ENCODE results near the gene FGFBP3. TPM values are rescaled to one million over a fixed set of nuclear protein-coding genes. Genes with fewer than 3 reads are reported as not detected.

Gene FGFBP3
- total RNA-seq, 6 experiments from 2014 or later, result 0.10 to 0.55 (median 0.20) TPM; not detected in 1

DNA sequence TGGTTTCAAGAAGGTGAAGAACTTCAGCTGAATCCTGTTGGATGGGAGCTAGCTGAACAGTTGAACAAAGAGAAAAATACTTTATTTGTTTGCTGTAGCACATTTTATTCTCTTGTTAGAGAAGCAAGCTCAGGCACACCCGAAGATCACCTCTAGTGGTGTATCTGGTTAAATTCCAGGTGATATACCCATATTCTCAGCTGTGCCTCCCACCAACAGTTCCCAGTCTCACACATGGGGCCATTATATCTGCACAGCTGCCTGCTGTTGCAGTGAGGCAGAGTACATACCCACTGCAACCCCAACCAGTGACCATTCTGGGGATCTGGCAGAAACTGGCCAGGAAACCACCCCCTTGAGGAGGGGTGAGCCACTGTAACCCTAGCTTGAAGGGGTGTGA is 23.5 kb upstream of the FGFBP3 start:
- 90% methylated on average over 1 of the region's 1 CpG for WGBS (ENCODE audit: insufficient coverage, low coverage, low lambda C conversion rate, missing lambda C conversion rate)
- DNase-seq (no peak), ATAC-seq (no peak)
- intact Hi-C loops (cut with DNase I), result no loop called here
- no peak overlapping the region for H3K4me3 ChIP-seq
- H3K27me3 ChIP-seq, result no peaks in the 10 kb centered on the region
- H3K4me1 ChIP-seq, result peaks cover 0 to 10% (median 0%) of the 10 kb centered on the region in 4 donors
- peaks cover 0 to 16% (median 5%) of the 10 kb centered on the region in 4 donors for H3K36me3 ChIP-seq
- no peaks in the 10 kb centered on the region for H3K9me3 ChIP-seq
- no peak overlapping the region for H3K27ac ChIP-seq
- no peak for TF ChIP-seq POLR2A (IDR thresholded peaks at IDR 0.05)
- no peak for TF ChIP-seq CTCF (IDR thresholded peaks at IDR 0.05)

DNA sequence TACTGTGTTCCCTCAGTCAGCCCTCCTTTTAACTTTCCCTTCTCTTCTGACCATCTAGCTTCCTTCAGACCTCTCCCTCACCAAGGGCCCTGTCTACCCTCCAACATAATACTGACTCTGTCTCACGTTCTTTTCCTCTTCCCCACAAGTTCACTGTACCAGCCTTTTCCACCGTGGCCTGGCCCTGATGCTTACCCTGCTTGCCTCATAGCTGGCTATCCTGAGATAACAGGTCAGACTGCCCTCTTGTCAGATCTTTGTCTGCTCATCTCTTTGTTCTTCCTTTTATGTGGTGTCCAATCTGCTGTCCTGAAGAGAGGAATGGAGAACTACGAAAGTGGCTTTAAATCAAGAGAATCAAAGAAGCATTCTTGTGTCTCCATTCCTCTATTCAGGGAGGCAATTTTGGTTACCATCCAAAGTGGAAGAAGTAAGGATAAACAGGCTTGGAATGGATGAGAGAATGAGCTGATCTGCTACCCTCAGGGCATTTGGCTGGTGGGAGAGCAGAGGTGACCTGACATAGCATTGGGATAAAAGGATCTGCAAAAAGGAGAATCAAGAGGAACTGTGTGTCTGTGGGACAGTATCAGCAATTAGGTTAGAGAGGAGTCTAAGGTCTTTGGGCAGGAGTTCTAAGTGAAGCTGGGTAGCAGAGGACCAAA is 22.4 kb upstream of the FGFBP3 start:
- no peak overlapping the region for H3K4me3 ChIP-seq
- WGBS (ENCODE audit: insufficient coverage, low coverage, low lambda C conversion rate, missing lambda C conversion rate), result 44% methylated on average over 3 of the region's 3 CpGs
- peaks cover 0 to 14% (median 5%) of the 10 kb centered on the region in 4 donors for H3K36me3 ChIP-seq
- TF ChIP-seq CTCF (IDR thresholded peaks at IDR 0.05), result no peak
- TF ChIP-seq POLR2A (IDR thresholded peaks at IDR 0.05), result no peak
- H3K9me3 ChIP-seq, result no peaks in the 10 kb centered on the region
- no peak overlapping the region for H3K27ac ChIP-seq
- intact Hi-C loops (cut with DNase I), result no loop called here
- ATAC-seq (no peak), DNase-seq (no peak)
- H3K4me1 ChIP-seq, result peaks cover 0 to 10% (median 0%) of the 10 kb centered on the region in 4 donors
- H3K27me3 ChIP-seq, result no peaks in the 10 kb centered on the region

DNA sequence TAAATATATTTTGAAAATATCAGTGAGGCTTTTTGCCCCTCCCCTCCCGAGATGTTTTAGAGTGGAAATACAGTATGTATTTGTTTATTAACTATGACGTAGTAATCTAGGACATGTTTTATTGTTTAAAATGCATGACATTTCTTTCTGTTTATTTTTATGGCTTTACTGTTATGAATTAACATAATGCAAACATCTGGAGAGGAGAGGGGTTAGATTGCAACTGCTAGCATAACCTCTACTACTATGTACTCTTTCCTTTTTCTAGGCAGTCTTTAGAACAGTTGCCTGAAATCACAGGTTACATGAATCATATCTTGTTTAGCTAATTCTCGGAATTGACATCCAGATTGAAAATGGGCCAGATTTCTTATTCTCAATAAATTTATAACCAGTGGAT is 21.7 kb upstream of the FGFBP3 start:
- Histone ChIP-seq H3K9me3 (no peaks in the 10 kb centered on the region), H3K4me1 (peaks cover 0 to 10% (median 0%) of the 10 kb centered on the region in 4 donors), H3K4me3 (no peak overlapping the region), H3K27me3 (no peaks in the 10 kb centered on the region), H3K36me3 (peaks cover 0 to 6% (median 1%) of the 10 kb centered on the region in 4 donors), H3K27ac (no peak overlapping the region)
- intact Hi-C loops (cut with DNase I), result no loop called here
- TF ChIP-seq CTCF (IDR thresholded peaks at IDR 0.05) (no peak), POLR2A (IDR thresholded peaks at IDR 0.05) (no peak)
- ATAC-seq, result no peak
- DNase-seq, result no peak
- WGBS (ENCODE audit: insufficient coverage, low coverage, low lambda C conversion rate, missing lambda C conversion rate), result 81% methylated on average over 3 of the region's 3 CpGs

DNA sequence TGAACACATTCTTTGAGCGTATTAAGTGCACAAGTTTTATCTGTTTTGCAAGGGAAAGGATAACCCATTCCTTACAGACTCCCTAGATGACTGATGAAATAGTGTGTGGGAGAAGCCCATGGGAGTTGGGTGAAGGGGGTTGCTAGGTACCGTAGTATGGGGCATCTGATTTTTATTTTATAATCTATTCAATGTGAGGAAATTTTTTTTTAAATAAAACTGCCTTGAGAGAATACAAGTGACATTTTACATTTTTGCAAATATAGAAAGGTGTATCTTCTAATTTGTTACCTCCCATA is 15.7 kb upstream of the FGFBP3 start:
- no peaks in the 10 kb centered on the region for H3K36me3 ChIP-seq
- ATAC-seq (no peak), DNase-seq (no peak)
- no peaks in the 10 kb centered on the region for H3K27me3 ChIP-seq
- peak overlapping the region; percentile 69 to 89 (median 82) for H3K4me3 ChIP-seq
- 51% methylated on average over 2 of the region's 2 CpGs for WGBS (ENCODE audit: insufficient coverage, low coverage, low lambda C conversion rate, missing lambda C conversion rate)
- H3K4me1 ChIP-seq, result peaks cover 0 to 13% (median 0%) of the 10 kb centered on the region in 4 donors
- TF ChIP-seq CTCF (IDR thresholded peaks at IDR 0.05) (no peak), POLR2A (IDR thresholded peaks at IDR 0.05) (no peak)
- no peak overlapping the region for H3K27ac ChIP-seq
- intact Hi-C loops (cut with DNase I), result no loop called here
- no peaks in the 10 kb centered on the region for H3K9me3 ChIP-seq
